Smooth muscle cell of the umbilical artery (primary cell): ENCODE data around the gene NFYB. TPM values are rescaled to one million over a fixed set of nuclear protein-coding genes. Genes with fewer than 3 reads are reported as not detected.

Source experiments
- total RNA-seq: library from RNA; depleted of rRNA; stranded (reverse); fragments of >200 nt; gene quantifications from 2 replicates; pipeline ENCODE4 v1.2.3, GENCODE V29; 2014

NFYB gene
- total RNA-seq: 30.5 and 30.9 TPM in 2 replicates

GRCh38 chr12:104137902-104138796 lies at the start of gene NFYB:
TSS of gene NFYB (minus strand) at chr12:104138210. CDS start at chr12:104135453, 2,757 bp downstream.

Other genes with a start within 250 kb of the NFYB start
- gene HSP90B1, start 207.8 kb downstream of the NFYB start, total RNA-seq: 2,322 and 2,701 TPM in 2 replicates
- gene TDG, start 172.3 kb downstream of the NFYB start, total RNA-seq: 27.6 and 28.2 TPM in 2 replicates
- 29.2 and 74.8 TPM in 2 replicates for gene GLT8D2, start 88.0 kb downstream of the NFYB start, total RNA-seq
- gene HCFC2, start 73.7 kb downstream of the NFYB start, total RNA-seq: 24.4 and 30.3 TPM in 2 replicates
- 259 and 688 TPM in 2 replicates for gene TXNRD1, start 77.6 kb upstream of the NFYB start, total RNA-seq
- gene EID3, start 165.5 kb upstream of the NFYB start, total RNA-seq: 7.1 and 12.1 TPM in 2 replicates